Endothelial cell of umbilical vein (primary cell): ENCODE measurements around the gene PXMP4. TPM values are rescaled to one million over a fixed set of nuclear protein-coding genes. Genes with fewer than 3 reads are reported as not detected.

Experiments used
- BruUV-seq: library from RNA; stranded (reverse); fragments of 400-500 nt; replicated peaks from 2 replicates; lab custom pipeline; 2021; lab: Mats Ljungman, UMichigan
- CTCF ChIA-PET: fragments of 300-600, 350-600 bp; sonication (Branson Sonifier 250); formaldehyde crosslinking; loops from one replicate; lab custom pipeline; 2021; ENCODE audit warnings: antibody characterized with exemption, inconsistent platforms; lab: Charles Lee
- POLR2A ChIA-PET: fragments of 300-600, 350-600 bp; sonication (Branson Sonifier 250); formaldehyde crosslinking; loops from one replicate; lab custom pipeline; 2021; ENCODE audit warnings: antibody characterized with exemption, inconsistent platforms; lab: Charles Lee
- DNase-seq: peaks from one replicate; pipeline ENCODE4 v3.0.0-alpha.2; 2011; ENCODE audit warnings: low read depth, low spot score
- FAIRE-seq: peaks from 2 replicates; lab custom pipeline; 2011; peaks lifted over from hg19 to GRCh38; lab: Jason Lieb, UNC
- H2AFZ ChIP-seq: 2 replicates; pipeline ENCODE4 v1.6.0; 2012; ENCODE audit warnings: low read depth, low read length, control low read depth, inconsistent platforms
- H3K27ac ChIP-seq: 2 replicates; pipeline ENCODE4 v1.5.1; 2011; ENCODE audit warnings: low read depth, mild to moderate bottlenecking, control low read depth, low read length, moderate library complexity; ENCODE audit not compliant: insufficient read depth
- H3K27me3 ChIP-seq, 2 experiments: 2 replicates each; pipeline versions ENCODE4 v1.6.0 to v1.6.1; 2011; ENCODE audit warnings: low read length in 2 of 2, mixed read lengths in 1 of 2; ENCODE audit not compliant: control insufficient read depth in 2 of 2, insufficient read depth in 2 of 2
- H3K36me3 ChIP-seq, 2 experiments: 2 replicates in 1 of 2; 3 replicates in 1 of 2; pipeline ENCODE4 v1.5.1; 2011; ENCODE audit warnings: low read length in 2 of 2, mild to moderate bottlenecking in 1 of 2, moderate library complexity in 1 of 2; ENCODE audit not compliant: control insufficient read depth in 2 of 2, insufficient read depth in 2 of 2; ENCODE audit errors: extremely low read depth in 1 of 2
- H3K4me1 ChIP-seq: 3 replicates; pipeline ENCODE4 v1.5.1; 2011; ENCODE audit warnings: mild to moderate bottlenecking, low read length; ENCODE audit not compliant: control insufficient read depth, insufficient read depth; ENCODE audit errors: extremely low read depth
- H3K4me2 ChIP-seq: 2 replicates; pipeline ENCODE4 v1.6.1; 2011; ENCODE audit warnings: low read length, control low read depth, mixed read lengths; ENCODE audit not compliant: insufficient read depth
- H3K4me3 ChIP-seq, 3 experiments: fragments of 200-600 bp in 1 of 3; sonication (generic), shearing (Covaris generic) in 1 of 3; replicated peaks in 1 of 3; 2 replicates each; pipeline ENCODE4 v1.5.1; 2011 to 2016; ENCODE audit warnings: control low read depth in 3 of 3, low read length in 3 of 3, mild to moderate bottlenecking in 2 of 3, inconsistent platforms in 1 of 3, low read depth in 1 of 3, moderate library complexity in 1 of 3; ENCODE audit not compliant: insufficient read depth in 1 of 3
- H3K79me2 ChIP-seq: 2 replicates; pipeline ENCODE4 v1.6.0; 2012; ENCODE audit warnings: low read length, inconsistent platforms; ENCODE audit not compliant: control insufficient read depth, insufficient read depth
- H3K9ac ChIP-seq: replicated peaks from 2 replicates; pipeline ENCODE3; 2011; ENCODE audit warnings: low read length, control low read depth; ENCODE audit not compliant: insufficient read depth; ENCODE audit errors: extremely low read depth
- H3K9me1 ChIP-seq: replicated peaks from 3 replicates; pipeline ENCODE4 v1.6.0; 2011; ENCODE audit warnings: mild to moderate bottlenecking, low read length; ENCODE audit not compliant: control insufficient read depth, insufficient read depth; ENCODE audit errors: extremely low read depth
- H3K9me3 ChIP-seq: replicated peaks from 2 replicates; pipeline ENCODE4 v1.5.1; 2012; ENCODE audit warnings: low read length, inconsistent platforms; ENCODE audit not compliant: control insufficient read depth, insufficient read depth
- H4K20me1 ChIP-seq: replicated peaks from 2 replicates; pipeline ENCODE3; 2011; ENCODE audit warnings: mild to moderate bottlenecking, low read length; ENCODE audit not compliant: control insufficient read depth, insufficient read depth; ENCODE audit errors: extremely low read depth
- JUN ChIP-seq: IDR thresholded peaks from 2 replicates; pipeline ENCODE4 v1.6.1; 2011; ENCODE audit warnings: borderline replicate concordance, low read depth; ENCODE audit not compliant: insufficient read length, insufficient read depth
- POLR2A ChIP-seq: IDR thresholded peaks from 2 replicates; pipeline ENCODE4 v1.6.1; 2012; ENCODE audit warnings: low read depth, mild to moderate bottlenecking, control low read depth, low read length
- POLR2AphosphoS5 ChIP-seq: IDR thresholded peaks from 2 replicates; pipeline ENCODE4 v1.6.1; 2012; ENCODE audit warnings: low read depth, mild to moderate bottlenecking, control low read depth, low read length, moderate library complexity; ENCODE audit not compliant: insufficient read depth
- dilution Hi-C: fragments of 300-500 bp; cut with MboI; formaldehyde crosslinking; loops from one replicate; pipeline ENCODE4 v1.15.0; 2019; ENCODE audit warnings: low sequenced_read_pairs; ENCODE audit not compliant: extremely low pct_ligation_motif_present
- intact Hi-C: fragments of 100-400 bp; cut with micrococcal nuclease; formaldehyde crosslinking; loops from one replicate; pipeline ENCODE4 v1.10.0; 2022
- polyA plus RNA-seq, 4 experiments: library from polyadenylated mRNA; depleted of rRNA in 3 of 4; stranded (reverse) in 3 of 4; unstranded in 1 of 4; fragments of >200 nt; gene quantifications; 2 replicates each; pipeline versions ENCODE4 v1.2.1 to v1.2.3, GENCODE V29; 2011 to 2012; ENCODE audit warnings: missing spikeins in 1 of 4
- total RNA-seq: library from RNA; stranded (reverse); gene quantifications from 2 replicates; pipeline ENCODE4 v1.2.3, GENCODE V29; 2021
- TF ChIP-seq, protein P1 (sequence below), 2 donors: IDR thresholded peaks; 1 replicate in 1 of 2; 2 replicates in 1 of 2; pipeline ENCODE4 v1.5.1; 2011; ENCODE audit warnings: low read length in 2 of 2, mild to moderate bottlenecking in 2 of 2, moderate library complexity in 2 of 2, control low read depth in 1 of 2, inconsistent platforms in 1 of 2, low read depth in 1 of 2; ENCODE audit not compliant: insufficient read depth in 1 of 2; ENCODE audit errors: extremely low read depth in 1 of 2
- TF ChIP-seq, protein P2 (sequence below): IDR thresholded peaks from 2 replicates; pipeline ENCODE4 v1.6.1; 2011; ENCODE audit not compliant: insufficient read depth, insufficient read length

Gene PXMP4
- total and polyA plus RNA-seq, 2 donors (not counting 3 experiments of a cell fraction or from before 2014, with no cell fraction given) = 6.9 to 8.5 TPM

DNA sequence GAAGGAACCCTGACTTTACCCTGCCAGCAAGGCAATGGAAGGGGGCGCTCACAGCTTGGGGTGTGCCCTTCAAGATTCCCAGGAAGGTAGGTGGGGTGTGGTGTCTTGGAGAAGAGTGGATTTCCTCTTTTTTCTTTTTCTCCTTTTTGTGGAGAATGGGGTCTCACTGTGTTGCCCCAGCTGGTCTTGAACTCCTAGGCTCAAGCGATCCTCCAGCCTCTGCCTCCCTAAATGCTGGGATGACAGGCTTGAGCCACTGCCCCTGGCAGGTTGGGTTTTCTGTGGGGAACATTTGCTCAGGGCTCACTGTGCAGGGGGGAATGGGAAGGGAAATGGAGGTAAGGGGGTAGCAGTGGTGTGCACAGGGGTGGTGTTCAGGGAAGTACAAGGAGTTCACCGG is 7.7 kb upstream of the PXMP4 start:
- Histone ChIP-seq H3K4me2 (no peak overlapping the region), H4K20me1 (no peaks in the 10 kb centered on the region), H3K4me3 (no peak overlapping the region), H2AFZ (no peak overlapping the region), H3K79me2 (no peaks in the 10 kb centered on the region), H3K36me3 (no peaks in the 10 kb centered on the region), H3K27me3 (no peaks in the 10 kb centered on the region), H3K9ac (no peak overlapping the region), H3K9me1 (no peaks in the 10 kb centered on the region), H3K4me1 (peaks cover 10% of the 10 kb centered on the region), H3K27ac (no peak overlapping the region), H3K9me3 (no peaks in the 10 kb centered on the region)
- intact Hi-C loops = no loop called here
- FAIRE-seq (no peak), DNase-seq (no peak)
- dilution Hi-C loops = no loop called here
- ChIA-PET CTCF (no interaction called here), POLR2A (no interaction called here)
- BruUV-seq = no TSS peak
- TF ChIP-seq, protein P1, sequence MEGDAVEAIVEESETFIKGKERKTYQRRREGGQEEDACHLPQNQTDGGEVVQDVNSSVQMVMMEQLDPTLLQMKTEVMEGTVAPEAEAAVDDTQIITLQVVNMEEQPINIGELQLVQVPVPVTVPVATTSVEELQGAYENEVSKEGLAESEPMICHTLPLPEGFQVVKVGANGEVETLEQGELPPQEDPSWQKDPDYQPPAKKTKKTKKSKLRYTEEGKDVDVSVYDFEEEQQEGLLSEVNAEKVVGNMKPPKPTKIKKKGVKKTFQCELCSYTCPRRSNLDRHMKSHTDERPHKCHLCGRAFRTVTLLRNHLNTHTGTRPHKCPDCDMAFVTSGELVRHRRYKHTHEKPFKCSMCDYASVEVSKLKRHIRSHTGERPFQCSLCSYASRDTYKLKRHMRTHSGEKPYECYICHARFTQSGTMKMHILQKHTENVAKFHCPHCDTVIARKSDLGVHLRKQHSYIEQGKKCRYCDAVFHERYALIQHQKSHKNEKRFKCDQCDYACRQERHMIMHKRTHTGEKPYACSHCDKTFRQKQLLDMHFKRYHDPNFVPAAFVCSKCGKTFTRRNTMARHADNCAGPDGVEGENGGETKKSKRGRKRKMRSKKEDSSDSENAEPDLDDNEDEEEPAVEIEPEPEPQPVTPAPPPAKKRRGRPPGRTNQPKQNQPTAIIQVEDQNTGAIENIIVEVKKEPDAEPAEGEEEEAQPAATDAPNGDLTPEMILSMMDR (IDR thresholded peaks at IDR 0.05; ENCODE audit: extremely low read depth in 1 of 2, insufficient read depth in 1 of 2, low read depth in 1 of 2, low read length in 2 of 2) = no peak
- TF ChIP-seq POLR2AphosphoS5 = no peak
- no peak for TF ChIP-seq JUN

DNA sequence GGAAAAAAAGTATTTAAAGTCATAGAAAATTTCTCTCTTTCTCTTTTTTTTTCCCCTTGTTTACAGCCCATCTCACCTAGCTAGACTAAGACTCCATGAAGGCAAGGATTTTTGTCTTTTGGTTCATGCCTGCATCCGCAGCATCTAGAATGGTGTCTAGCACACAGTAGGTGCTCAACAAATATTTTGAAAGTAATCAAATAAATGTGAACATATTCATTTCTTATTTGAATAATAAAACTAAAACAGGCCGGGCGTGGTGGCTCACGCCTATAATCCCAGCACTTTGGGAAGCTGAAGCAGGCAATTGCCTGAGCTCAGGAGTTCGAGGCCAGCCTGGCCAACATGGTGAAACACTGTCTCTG is 7.0 kb upstream of the PXMP4 start:
- intact Hi-C loops (no loop called here), dilution Hi-C loops (no loop called here)
- Histone ChIP-seq H3K4me3 (no peak overlapping the region), H3K79me2 (no peaks in the 10 kb centered on the region), H3K9me3 (no peaks in the 10 kb centered on the region), H3K36me3 (no peaks in the 10 kb centered on the region), H3K9me1 (no peaks in the 10 kb centered on the region), H3K27me3 (no peaks in the 10 kb centered on the region), H4K20me1 (no peaks in the 10 kb centered on the region), H3K27ac (no peak overlapping the region), H3K4me2 (no peak overlapping the region), H2AFZ (no peak overlapping the region), H3K4me1 (peaks cover 5% of the 10 kb centered on the region), H3K9ac (no peak overlapping the region)
- no TSS peak for BruUV-seq
- DNase-seq = no peak
- TF ChIP-seq POLR2A = no peak
- TF ChIP-seq, protein P1 (IDR thresholded peaks at IDR 0.05; ENCODE audit: extremely low read depth in 1 of 2, insufficient read depth in 1 of 2, low read depth in 1 of 2, low read length in 2 of 2) = no peak
- TF ChIP-seq, protein P2, sequence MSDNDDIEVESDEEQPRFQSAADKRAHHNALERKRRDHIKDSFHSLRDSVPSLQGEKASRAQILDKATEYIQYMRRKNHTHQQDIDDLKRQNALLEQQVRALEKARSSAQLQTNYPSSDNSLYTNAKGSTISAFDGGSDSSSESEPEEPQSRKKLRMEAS = no peak
- CTCF ChIA-PET = interaction anchor here (0.9 kb wide), 1 partner anchor 60 kb away, joined by 4 read pairs; the partner anchor contains the start of gene ACTL10
- FAIRE-seq = no peak
- POLR2A ChIA-PET = no interaction called here
